M059J (cell line): ENCODE results near the gene C11orf58. TPM values are rescaled to one million over a fixed set of nuclear protein-coding genes. Genes with fewer than 3 reads are reported as not detected.

Source experiments
- DNase-seq: peaks from one replicate; pipeline ENCODE4 v3.0.0-alpha.2; 2012; ENCODE audit warnings: low read depth
- total RNA-seq: library from RNA; depleted of rRNA; stranded (reverse); fragments of >200 nt; shearing (Covaris generic); gene quantifications from 2 replicates; pipeline ENCODE4 v1.2.3, GENCODE V29; 2014

C11orf58 gene
- total RNA-seq, 1 experiment from 2014 or later, result 212 TPM

GRCh38 chr11:16784666-16785065, 46.2 kb downstream of the C11orf58 start:
- DNase-seq, result no peak

- DNase-seq, result peak; percentile 69
Observed at GRCh38 chr11:16785520-16786128, 47.2 kb downstream of the C11orf58 start.

- DNase-seq, result no peak
Observed at GRCh38 chr11:16786131-16786530, 47.7 kb downstream of the C11orf58 start.

DNA sequence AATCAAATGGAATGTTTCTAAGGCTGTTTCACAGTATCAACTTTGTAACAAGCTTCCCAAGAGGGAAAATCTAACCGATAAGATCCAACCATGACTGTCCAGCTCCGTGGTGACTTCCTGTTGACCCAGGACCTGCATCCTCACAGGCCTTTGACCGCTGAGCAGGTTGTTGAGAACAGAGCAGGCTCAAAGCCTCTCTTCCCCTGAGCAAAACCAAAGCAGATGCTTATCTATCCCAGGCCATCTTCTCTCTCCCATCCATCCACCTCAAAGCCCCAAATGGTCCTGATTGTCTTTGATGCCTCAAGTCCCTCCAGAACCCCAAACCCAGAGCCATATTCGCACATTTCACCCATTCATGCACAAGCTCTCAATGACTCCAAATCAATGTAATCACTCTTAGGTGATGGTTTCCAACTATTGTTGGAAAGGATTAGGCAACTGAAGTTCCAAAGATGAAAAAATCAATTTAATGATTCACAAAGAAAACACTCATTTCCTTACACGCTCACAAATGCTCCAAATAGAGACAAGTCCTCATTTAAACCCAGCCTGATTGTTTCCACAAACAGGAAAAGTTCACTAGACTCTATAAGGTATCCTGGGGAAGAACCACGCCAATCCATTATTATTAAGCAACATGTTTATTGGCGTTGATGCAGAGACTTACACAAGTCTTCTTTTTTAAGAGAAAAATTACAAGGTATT, 48.7 kb downstream of the C11orf58 start:
- DNase-seq, result peak; percentile 24

GRCh38 chr11:16788141-16789062, 50.0 kb downstream of the C11orf58 start:
- DNase-seq, result peak; percentile 93

DNA sequence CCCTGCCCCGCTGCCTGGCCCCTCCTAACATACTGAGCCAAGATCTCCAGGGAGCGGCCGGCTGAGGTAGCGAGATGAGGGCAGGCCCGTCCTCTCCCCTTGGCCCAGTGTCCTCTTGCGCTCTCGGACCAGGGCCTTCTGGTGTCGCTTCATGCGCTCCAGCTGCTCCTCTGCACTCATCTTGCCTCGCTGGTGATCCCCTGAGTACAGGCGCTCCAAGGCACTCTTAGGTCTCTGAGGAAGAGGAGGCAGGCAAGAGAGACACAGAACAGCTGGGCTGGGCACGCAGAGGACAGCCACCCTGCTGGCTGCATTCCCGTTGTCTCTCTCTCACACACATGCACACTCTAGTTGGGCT, 50.6 kb downstream of the C11orf58 start:
- DNase-seq, result no peak

GRCh38 chr11:16789560-16790485, 51.4 kb downstream of the C11orf58 start:
- DNase-seq, result no peak

DNA sequence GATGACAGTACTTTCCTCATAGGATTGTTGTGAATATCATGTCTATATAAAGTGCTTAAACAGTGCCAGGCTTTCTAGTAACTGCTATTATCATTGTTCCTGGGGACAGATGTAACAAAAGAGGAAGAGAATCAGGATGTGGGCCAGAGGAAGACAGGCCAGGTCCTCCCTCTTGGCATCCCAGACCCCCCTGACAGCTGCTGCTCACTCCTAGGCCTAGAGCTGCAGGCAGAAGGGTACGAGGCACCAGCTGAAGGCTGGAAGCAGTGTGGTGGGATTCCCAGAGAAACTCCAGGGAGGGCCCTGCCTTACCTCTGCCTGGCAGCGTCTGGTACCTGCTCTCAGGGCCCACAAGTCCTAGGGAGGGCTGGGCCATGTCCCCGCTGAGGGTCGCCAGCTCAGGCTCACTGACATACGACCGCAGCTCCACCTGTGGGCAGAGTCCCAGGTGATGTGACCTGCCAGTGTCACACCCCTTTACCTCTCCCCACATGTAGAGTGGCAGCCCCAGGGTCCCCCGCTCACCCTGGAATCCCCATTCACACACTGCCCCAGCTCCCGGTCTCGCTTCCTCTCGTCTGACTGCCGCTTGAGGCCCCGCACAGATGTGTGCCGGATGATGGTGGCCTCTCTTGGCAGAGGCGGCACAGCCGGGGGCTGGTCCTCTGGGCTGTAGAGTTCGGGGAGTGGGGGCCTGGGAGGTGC, 52.2 kb downstream of the C11orf58 start:
- DNase-seq, result no peak

- peak; percentile 98 for DNase-seq
Observed at GRCh38 chr11:16791191-16791961, 52.9 kb downstream of the C11orf58 start.

GRCh38 chr11:16792426-16792825, 54.0 kb downstream of the C11orf58 start:
- peak; percentile 61 for DNase-seq

- DNase-seq, result peak; percentile 15
Observed at GRCh38 chr11:16793009-16793408, 54.6 kb downstream of the C11orf58 start.

GRCh38 chr11:16793511-16793910, 55.1 kb downstream of the C11orf58 start:
- peak; percentile 55 for DNase-seq

- DNase-seq, result no peak
Observed at GRCh38 chr11:16794047-16794818, 55.8 kb downstream of the C11orf58 start.

DNA sequence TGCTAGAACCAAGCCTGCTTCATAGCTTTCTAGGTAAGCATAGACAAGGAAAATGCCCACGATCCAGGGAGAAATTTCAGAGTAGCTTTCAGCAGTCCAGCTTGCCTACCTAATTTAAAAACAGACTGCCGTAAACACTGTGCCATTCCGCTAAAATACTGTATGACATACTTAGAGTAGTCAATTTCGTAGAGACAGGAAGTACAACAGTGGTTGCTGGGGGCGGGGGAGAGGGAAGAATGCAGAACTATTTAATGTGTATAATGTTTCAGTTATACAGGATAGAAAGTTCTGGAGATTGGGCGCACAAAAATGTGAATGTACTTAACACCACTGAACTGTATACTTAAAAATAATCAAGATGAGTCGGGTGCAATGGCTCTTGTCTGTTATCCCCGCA, 56.7 kb downstream of the C11orf58 start:
- DNase-seq, result no peak

DNA sequence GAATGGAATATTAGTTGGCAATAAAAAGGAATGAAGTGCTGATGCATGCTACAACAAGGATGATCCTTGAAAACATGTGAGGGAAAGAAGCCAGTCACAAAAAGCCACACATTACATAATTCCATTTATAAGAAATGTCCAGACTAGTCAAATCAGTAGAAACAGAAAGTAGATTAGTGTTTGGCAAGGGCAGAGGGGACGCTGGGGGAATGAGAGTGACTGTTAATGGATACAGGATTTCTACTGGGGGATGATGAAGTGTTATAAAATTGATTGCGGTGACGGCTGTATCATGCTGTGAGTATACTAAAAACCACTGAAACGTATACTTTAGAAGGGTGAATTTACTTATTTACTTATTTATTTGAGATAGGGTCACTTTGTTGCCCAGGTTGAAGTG, 57.9 kb downstream of the C11orf58 start:
- no peak for DNase-seq

DNA sequence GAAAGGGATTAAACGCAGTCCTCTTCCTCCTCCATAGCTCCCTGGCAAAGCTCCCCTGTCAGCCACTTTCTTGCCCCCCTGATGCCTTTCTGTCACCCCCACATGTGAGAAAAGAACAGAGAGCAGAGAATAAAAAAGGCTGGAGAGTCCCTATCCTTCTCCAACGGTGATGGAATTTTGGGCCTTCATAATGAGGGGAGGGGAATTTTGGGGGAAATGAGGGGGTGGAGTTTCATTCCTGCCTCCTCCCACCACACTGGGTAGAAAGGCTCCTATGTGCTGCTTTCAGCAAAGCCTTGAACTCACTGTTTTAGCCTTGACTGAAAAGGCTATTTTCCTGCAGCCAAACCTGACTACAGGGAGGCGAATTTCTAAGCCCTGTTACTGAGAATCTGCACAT, 59.3 kb downstream of the C11orf58 start:
- no peak for DNase-seq

DNA sequence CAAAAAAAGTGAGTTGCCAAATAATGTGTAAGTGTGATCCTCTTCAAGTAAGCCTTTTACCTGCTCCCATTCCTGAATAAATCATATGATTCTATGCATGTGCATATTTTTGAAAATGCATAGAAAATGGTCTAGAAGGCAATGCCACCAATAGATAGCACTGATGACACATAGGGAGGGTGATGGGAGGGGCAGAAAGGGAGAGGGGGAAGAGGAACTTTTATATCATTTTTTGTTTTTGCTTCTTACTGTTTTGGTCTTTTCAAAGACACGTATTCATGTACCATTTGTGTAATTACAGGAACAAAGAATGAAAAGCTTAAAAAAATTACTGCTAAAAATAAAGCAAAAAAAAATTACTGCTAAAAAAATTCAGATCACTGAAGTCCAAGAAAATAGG, 60.8 kb downstream of the C11orf58 start:
- DNase-seq, result no peak

DNA sequence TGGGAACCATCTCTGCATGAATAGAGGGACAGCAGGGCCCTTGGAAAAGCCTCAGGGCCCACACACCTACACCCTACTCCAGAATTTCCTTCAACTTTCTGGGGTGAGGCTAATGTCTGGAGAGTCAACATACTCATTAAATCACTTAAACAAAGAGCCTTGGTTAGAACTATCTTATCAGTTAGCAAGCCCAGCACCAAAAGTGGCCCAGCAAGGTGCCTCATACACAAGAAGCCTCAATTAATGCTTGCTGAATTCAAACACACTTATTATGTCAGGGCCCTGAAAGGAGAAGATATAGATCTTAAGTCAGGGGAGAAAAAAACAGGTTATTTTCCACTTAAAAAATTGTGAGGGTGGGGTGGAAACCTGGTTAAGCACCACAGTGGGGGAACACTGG, 61.4 kb downstream of the C11orf58 start:
- DNase-seq, result no peak

GRCh38 chr11:16800382-16800781, 61.9 kb downstream of the C11orf58 start:
- DNase-seq, result no peak
